HepG2 (cell line): ENCODE results near the gene MRPL43. TPM values are rescaled to one million over a fixed set of nuclear protein-coding genes. Genes with fewer than 3 reads are reported as not detected.
A peak's percentile ranks its signal among the peaks of the same experiment; 100 is the strongest.

Experiments
- ADNP ChIP-seq: sonication (generic); formaldehyde crosslinking; IDR thresholded peaks from 2 replicates; pipeline ENCODE4 v1.4.0; 2020; ENCODE audit warnings: missing genetic modification reagents
- AGO1 ChIP-seq: fragments of 200-400 bp; formaldehyde crosslinking; IDR thresholded peaks from 2 replicates; pipeline ENCODE4 v1.6.1; 2017; ENCODE audit warnings: mild to moderate bottlenecking, low read depth, low read length, moderate library complexity; ENCODE audit not compliant: poor library complexity, severe bottlenecking
- ASH2L ChIP-seq: fragments of 300-600, 200-600 bp; sonication (generic); IDR thresholded peaks from 2 replicates; pipeline ENCODE4 v1.7.0; 2017; ENCODE audit warnings: low read depth, mild to moderate bottlenecking, moderate library complexity, mixed read lengths, low read length; ENCODE audit not compliant: insufficient read length
- CHD4 ChIP-seq: fragments of 200-600 bp; sonication (generic); IDR thresholded peaks from 2 replicates; pipeline ENCODE4 v1.7.0; 2017; ENCODE audit warnings: mild to moderate bottlenecking, low read length, borderline replicate concordance
- HOXA7 ChIP-seq: sonication (generic); formaldehyde crosslinking; IDR thresholded peaks from 2 replicates; pipeline ENCODE4 v1.8.1; 2022; ENCODE audit warnings: mild to moderate bottlenecking, missing genetic modification reagents, moderate library complexity
- NONO ChIP-seq, 2 experiments: fragments of 450-650 bp in 1 of 2; sonication (generic) in 1 of 2; formaldehyde crosslinking in 1 of 2; IDR thresholded peaks in 1 of 2; conservative IDR thresholded peaks in 1 of 2; 2 replicates each; pipeline versions ENCODE4 v1.6.1 to v1.8.0; 2017 to 2022; ENCODE audit warnings: mild to moderate bottlenecking in 1 of 2, missing genetic modification reagents in 1 of 2, moderate library complexity in 1 of 2
- RFX5 ChIP-seq: IDR thresholded peaks from 2 replicates; pipeline ENCODE4 v1.6.1; 2011; ENCODE audit warnings: low read depth, low read length, improper control_type of control experiment
- SOX6 ChIP-seq, 2 experiments: fragments of 450-650 bp in 1 of 2; sonication (generic) in 1 of 2; formaldehyde crosslinking in 1 of 2; IDR thresholded peaks; 2 replicates each; pipeline versions ENCODE4 v1.4.0 to v1.6.1; 2017 to 2020; ENCODE audit warnings: antibody characterized with exemption in 1 of 2, mild to moderate bottlenecking in 1 of 2, missing genetic modification reagents in 1 of 2
- TEAD2 ChIP-seq: sonication (generic); formaldehyde crosslinking; IDR thresholded peaks from 2 replicates; pipeline ENCODE4 v1.9.0; 2021; ENCODE audit warnings: missing genetic modification reagents
- YEATS2 ChIP-seq: sonication (generic); formaldehyde crosslinking; IDR thresholded peaks from 2 replicates; pipeline ENCODE4 v1.4.0; 2020; ENCODE audit warnings: missing genetic modification reagents, borderline replicate concordance
- ZBTB42 ChIP-seq: sonication (generic); formaldehyde crosslinking; IDR thresholded peaks from 2 replicates; pipeline ENCODE4 v1.5.0; 2020; ENCODE audit warnings: mild to moderate bottlenecking, missing genetic modification reagents
- ZNF18 ChIP-seq: sonication (generic); formaldehyde crosslinking; IDR thresholded peaks from 2 replicates; pipeline ENCODE4 v1.8.0; 2022; ENCODE audit warnings: mild to moderate bottlenecking, missing genetic modification reagents; ENCODE audit not compliant: insufficient replicate concordance
- ZNF234 ChIP-seq: sonication (generic); formaldehyde crosslinking; conservative IDR thresholded peaks from 2 replicates; pipeline ENCODE4 v1.5.1; 2020; ENCODE audit warnings: mild to moderate bottlenecking, missing genetic modification reagents
- ZNF256 ChIP-seq: sonication (generic); formaldehyde crosslinking; conservative IDR thresholded peaks from 2 replicates; pipeline ENCODE4 v1.4.0; 2020; ENCODE audit warnings: missing genetic modification reagents
- ZNF350 ChIP-seq: sonication (generic); formaldehyde crosslinking; IDR thresholded peaks from 2 replicates; pipeline ENCODE4 v1.4.0; 2020; ENCODE audit warnings: mild to moderate bottlenecking, low read depth, missing genetic modification reagents, borderline replicate concordance
- ZNF354B ChIP-seq: sonication (generic); formaldehyde crosslinking; IDR thresholded peaks from 2 replicates; pipeline ENCODE4 v1.8.0; 2022; ENCODE audit warnings: mild to moderate bottlenecking, missing genetic modification reagents
- ZNF451 ChIP-seq: sonication (generic); formaldehyde crosslinking; IDR thresholded peaks from 2 replicates; pipeline ENCODE4 v1.5.0; 2020; ENCODE audit warnings: mild to moderate bottlenecking, missing genetic modification reagents
- ZNF543 ChIP-seq: sonication (generic); formaldehyde crosslinking; IDR thresholded peaks from 2 replicates; pipeline ENCODE4 v1.4.0; 2020; ENCODE audit warnings: mild to moderate bottlenecking, missing genetic modification reagents
- ZNF546 ChIP-seq: sonication (generic); formaldehyde crosslinking; conservative IDR thresholded peaks from 2 replicates; pipeline ENCODE4 v1.8.1; 2023; ENCODE audit warnings: mild to moderate bottlenecking, missing genetic modification reagents
- ZNF558 ChIP-seq: sonication (generic); formaldehyde crosslinking; IDR thresholded peaks from 2 replicates; pipeline ENCODE4 v1.9.0; 2022; ENCODE audit warnings: mild to moderate bottlenecking, missing genetic modification reagents, borderline replicate concordance
- polyA plus RNA-seq, 8 experiments: library from polyadenylated mRNA; depleted of rRNA in 3 of 8; stranded (reverse) in 7 of 8; unstranded in 1 of 8; fragments of >200 nt; fragmentation: Illumina TruSeq in 4 of 8; extraction: Trizol in 4 of 8; gene quantifications; 2 replicates each; pipeline versions ENCODE4 v1.2.1 to v1.2.3, GENCODE V29; 2011 to 2016; ENCODE audit warnings: low read depth in 4 of 8, missing spikeins in 1 of 8, mixed read lengths in 1 of 8; ENCODE audit not compliant: insufficient read depth in 1 of 8
- total RNA-seq, 5 experiments: library from RNA; depleted of rRNA; stranded (reverse); fragments of >200 nt; fragmentation: Illumina TruSeq; extraction: Trizol; gene quantifications; 2 replicates each; pipeline ENCODE4 v1.2.3, GENCODE V29; 2016; ENCODE audit warnings: low read depth in 1 of 5
- TF ChIP-seq, protein P1 (sequence below): sonication (generic); formaldehyde crosslinking; IDR thresholded peaks from 2 replicates; pipeline ENCODE4 v1.8.0; 2022; ENCODE audit warnings: missing genetic modification reagents, mild to moderate bottlenecking, moderate library complexity, borderline replicate concordance
- TF ChIP-seq, protein P2 (sequence below): sonication (generic); formaldehyde crosslinking; IDR thresholded peaks from 2 replicates; pipeline ENCODE4; 2020; ENCODE audit warnings: missing genetic modification reagents, mild to moderate bottlenecking, borderline replicate concordance

Gene MRPL43
- total and polyA plus RNA-seq, 2 of the 13 experiments (the other 11 are each of a cell fraction or from before 2014, with no cell fraction given), result 71.0 to 73.7 TPM

DNA sequence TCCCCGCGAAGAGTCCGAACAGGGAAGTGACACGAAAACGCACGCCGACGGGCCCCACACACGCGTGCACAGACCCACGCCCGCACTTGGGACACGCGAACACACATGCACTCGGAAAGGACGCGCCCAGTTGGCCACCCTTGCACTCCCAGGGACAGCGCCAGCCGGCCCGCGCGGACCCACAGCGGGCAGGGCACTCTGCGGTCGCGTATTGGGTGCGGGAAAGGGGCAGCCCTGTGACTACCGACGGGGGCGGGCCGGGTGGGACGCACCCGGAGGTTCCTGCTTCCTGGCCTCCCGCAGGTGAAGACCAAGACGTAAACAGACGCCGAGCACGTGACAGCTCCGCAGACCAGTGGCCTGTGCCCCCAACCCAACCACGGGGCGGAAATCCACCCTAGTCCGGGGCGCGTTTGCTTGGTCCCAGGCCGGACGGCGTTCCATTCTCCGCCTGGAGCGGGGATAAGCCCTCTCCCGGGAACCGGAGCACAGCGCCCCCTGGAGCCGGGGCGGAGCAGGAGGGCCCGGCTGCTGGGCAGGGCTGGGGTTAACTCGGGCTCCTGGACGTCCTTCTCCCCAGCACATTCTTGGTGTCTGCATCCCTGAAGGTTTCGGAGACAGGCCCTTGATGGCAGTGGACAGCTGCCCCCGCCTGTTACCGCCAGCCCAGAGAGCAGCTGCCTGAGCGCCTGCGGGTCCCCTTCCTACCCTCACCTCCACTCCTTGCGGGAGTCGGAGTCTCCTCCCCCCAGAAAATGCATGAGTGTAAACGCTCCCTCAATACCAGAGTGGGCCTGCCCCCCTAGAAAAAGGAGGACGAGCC is 10.3 kb upstream of the MRPL43 start (continued):
- TF ChIP-seq TEAD2 (no peak), ZNF546 (peak; percentile 80; the same call in 1 of the 2 replicates), SOX6 (IDR thresholded peaks at IDR 0.05) (no peak), SOX6 (CRISPR knock-in tag; IDR thresholded peaks at IDR 0.05) (no peak), ZNF18 (CRISPR knock-in tag) (peak; percentile 52), ZNF451 (CRISPR knock-in tag) (no peak), YEATS2 (CRISPR knock-in tag) (0 out of 2 replicates have a peak, but pooled peaks have one; percentile 41), ZNF350 (peak; percentile 58; the same call in 1 of the 2 replicates), ZBTB42 (CRISPR knock-in tag) (peak; percentile 83), ZNF354B (CRISPR knock-in tag) (no peak), HOXA7 (CRISPR knock-in tag) (no peak), ZNF543 (CRISPR knock-in tag) (no peak; the same call in 1 of the 2 replicates), ZNF256 (0 out of 2 replicates have a peak, but pooled peaks have one; percentile 22), NONO (IDR thresholded peaks at IDR 0.05) (no peak), NONO (CRISPR knock-in tag; conservative IDR thresholded peaks at IDR 0.05) (peak; percentile 76), AGO1 (peak; percentile 8), ADNP (CRISPR knock-in tag) (no peak), ASH2L (no peak), RFX5 (no peak), CHD4 (no peak), ZNF558 (CRISPR knock-in tag) (no peak; the same call in 1 of the 2 replicates), ZNF234 (no peak)
- TF ChIP-seq, protein P1, sequence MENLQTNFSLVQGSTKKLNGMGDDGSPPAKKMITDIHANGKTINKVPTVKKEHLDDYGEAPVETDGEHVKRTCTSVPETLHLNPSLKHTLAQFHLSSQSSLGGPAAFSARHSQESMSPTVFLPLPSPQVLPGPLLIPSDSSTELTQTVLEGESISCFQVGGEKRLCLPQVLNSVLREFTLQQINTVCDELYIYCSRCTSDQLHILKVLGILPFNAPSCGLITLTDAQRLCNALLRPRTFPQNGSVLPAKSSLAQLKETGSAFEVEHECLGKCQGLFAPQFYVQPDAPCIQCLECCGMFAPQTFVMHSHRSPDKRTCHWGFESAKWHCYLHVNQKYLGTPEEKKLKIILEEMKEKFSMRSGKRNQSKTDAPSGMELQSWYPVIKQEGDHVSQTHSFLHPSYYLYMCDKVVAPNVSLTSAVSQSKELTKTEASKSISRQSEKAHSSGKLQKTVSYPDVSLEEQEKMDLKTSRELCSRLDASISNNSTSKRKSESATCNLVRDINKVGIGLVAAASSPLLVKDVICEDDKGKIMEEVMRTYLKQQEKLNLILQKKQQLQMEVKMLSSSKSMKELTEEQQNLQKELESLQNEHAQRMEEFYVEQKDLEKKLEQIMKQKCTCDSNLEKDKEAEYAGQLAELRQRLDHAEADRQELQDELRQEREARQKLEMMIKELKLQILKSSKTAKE, result no peak
- TF ChIP-seq, protein P2, sequence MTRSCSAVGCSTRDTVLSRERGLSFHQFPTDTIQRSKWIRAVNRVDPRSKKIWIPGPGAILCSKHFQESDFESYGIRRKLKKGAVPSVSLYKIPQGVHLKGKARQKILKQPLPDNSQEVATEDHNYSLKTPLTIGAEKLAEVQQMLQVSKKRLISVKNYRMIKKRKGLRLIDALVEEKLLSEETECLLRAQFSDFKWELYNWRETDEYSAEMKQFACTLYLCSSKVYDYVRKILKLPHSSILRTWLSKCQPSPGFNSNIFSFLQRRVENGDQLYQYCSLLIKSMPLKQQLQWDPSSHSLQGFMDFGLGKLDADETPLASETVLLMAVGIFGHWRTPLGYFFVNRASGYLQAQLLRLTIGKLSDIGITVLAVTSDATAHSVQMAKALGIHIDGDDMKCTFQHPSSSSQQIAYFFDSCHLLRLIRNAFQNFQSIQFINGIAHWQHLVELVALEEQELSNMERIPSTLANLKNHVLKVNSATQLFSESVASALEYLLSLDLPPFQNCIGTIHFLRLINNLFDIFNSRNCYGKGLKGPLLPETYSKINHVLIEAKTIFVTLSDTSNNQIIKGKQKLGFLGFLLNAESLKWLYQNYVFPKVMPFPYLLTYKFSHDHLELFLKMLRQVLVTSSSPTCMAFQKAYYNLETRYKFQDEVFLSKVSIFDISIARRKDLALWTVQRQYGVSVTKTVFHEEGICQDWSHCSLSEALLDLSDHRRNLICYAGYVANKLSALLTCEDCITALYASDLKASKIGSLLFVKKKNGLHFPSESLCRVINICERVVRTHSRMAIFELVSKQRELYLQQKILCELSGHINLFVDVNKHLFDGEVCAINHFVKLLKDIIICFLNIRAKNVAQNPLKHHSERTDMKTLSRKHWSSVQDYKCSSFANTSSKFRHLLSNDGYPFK (CRISPR knock-in tag), result peak; percentile 55; the same call in 1 of the 2 replicates
